B cell (primary cell): ENCODE measurements around the gene OCIAD2. TPM values are rescaled to one million over a fixed set of nuclear protein-coding genes. Genes with fewer than 3 reads are reported as not detected.

ENCODE experiments used
- ATAC-seq: fragments of 200-7000 bp; cut with Tn5 transposase; one replicate; pipeline ENCODE4 v1.10.0; 2021; ENCODE audit warnings: low read depth, mild to moderate bottlenecking, moderate number of reproducible peaks, moderate library complexity
- CTCF ChIA-PET: fragments of 350-600 bp; sonication (Branson Sonifier 250); formaldehyde crosslinking; loops from one replicate; lab custom pipeline; 2021; ENCODE audit warnings: antibody characterized with exemption, inconsistent platforms; lab: Charles Lee
- POLR2A ChIA-PET: fragments of 350-600 bp; sonication (Branson Sonifier 250); formaldehyde crosslinking; loops from one replicate; lab custom pipeline; 2021; ENCODE audit warnings: antibody characterized with exemption; lab: Charles Lee
- DNase-seq: peaks from one replicate; pipeline ENCODE4 v3.0.0; 2013
- H2AFZ ChIP-seq: 2 replicates; pipeline ENCODE4 v1.6.1; 2012; ENCODE audit warnings: mild to moderate bottlenecking, low read depth, low read length; ENCODE audit not compliant: insufficient read depth, poor library complexity, severe bottlenecking
- H3K27ac ChIP-seq, 2 donors: 1 replicate in 1 of 2; 2 replicates in 1 of 2; pipeline ENCODE4 v1.5.1; 2012 to 2013; ENCODE audit warnings: low read length in 2 of 2, mild to moderate bottlenecking in 2 of 2, moderate library complexity in 1 of 2
- H3K27me3 ChIP-seq, 4 experiments: fragments of 200-600 bp in 1 of 4; sonication (generic) in 1 of 4; replicated peaks in 1 of 4; 1 replicate in 2 of 4; 2 replicates in 2 of 4; pipeline versions ENCODE4 v1.6.1 to v1.7.0; 2013 to 2016; ENCODE audit warnings: low read length in 3 of 4, mild to moderate bottlenecking in 2 of 4, mixed read lengths in 1 of 4, moderate library complexity in 1 of 4; ENCODE audit not compliant: insufficient read depth in 4 of 4, control insufficient read depth in 3 of 4; ENCODE audit errors: control extremely low read depth in 1 of 4
- H3K36me3 ChIP-seq, 2 experiments: replicated peaks in 1 of 2; 1 replicate in 1 of 2; 2 replicates in 1 of 2; pipeline versions ENCODE4 v1.6.1 to v1.7.1; 2013; ENCODE audit warnings: low read length in 1 of 2; ENCODE audit not compliant: insufficient read depth in 2 of 2, control insufficient read depth in 1 of 2; ENCODE audit errors: control extremely low read depth in 1 of 2, extremely low read depth in 1 of 2
- H3K4me1 ChIP-seq, 2 donors: fragments of 200-600 bp in 1 of 2; sonication (generic) in 1 of 2; 1 replicate in 1 of 2; 2 replicates in 1 of 2; pipeline versions ENCODE4 v1.5.1 to v1.6.1; 2013 to 2017; ENCODE audit warnings: low read length in 2 of 2; ENCODE audit not compliant: control insufficient read depth in 2 of 2, insufficient read depth in 2 of 2
- H3K4me2 ChIP-seq: replicated peaks from 2 replicates; pipeline ENCODE3; 2012; ENCODE audit warnings: mild to moderate bottlenecking, low read depth, low read length; ENCODE audit not compliant: poor library complexity, severe bottlenecking
- H3K4me3 ChIP-seq, 5 experiments: fragments of 200-600 bp in 1 of 5; sonication (generic) in 1 of 5; 1 replicate in 3 of 5; 2 replicates in 2 of 5; pipeline versions ENCODE4 v1.5.1 to v1.7.0; 2011 to 2016; ENCODE audit warnings: low read length in 4 of 5, mild to moderate bottlenecking in 4 of 5, low read depth in 2 of 5, control low read depth in 1 of 5, moderate library complexity in 1 of 5; ENCODE audit not compliant: insufficient read depth in 1 of 5; ENCODE audit errors: control extremely low read depth in 1 of 5, extremely low read depth in 1 of 5
- H3K79me2 ChIP-seq: fragments of 200-600 bp; sonication (generic); one replicate; pipeline ENCODE4 v1.6.0; 2016; ENCODE audit warnings: low read length; ENCODE audit not compliant: control insufficient read depth, insufficient read depth
- H3K9ac ChIP-seq: fragments of 200-600 bp; sonication (generic); 2 replicates; pipeline ENCODE4 v1.6.1; 2017; ENCODE audit warnings: mild to moderate bottlenecking, low read length, moderate library complexity
- H3K9me3 ChIP-seq, 3 donors: one replicate each; pipeline versions ENCODE4 v1.6.1 to v1.7.1; 2013; ENCODE audit warnings: low read length in 2 of 3; ENCODE audit not compliant: control insufficient read depth in 2 of 3, insufficient read depth in 1 of 3; ENCODE audit errors: control extremely low read depth in 1 of 3
- H4K20me1 ChIP-seq: 2 replicates; pipeline ENCODE4 v1.6.0; 2012; ENCODE audit warnings: mild to moderate bottlenecking, low read length; ENCODE audit not compliant: insufficient read depth, control insufficient read depth, poor library complexity, severe bottlenecking
- H3K27ac Mint-ChIP-seq: one replicate; pipeline ENCODE4 v1.8.0; 2021; ENCODE audit warnings: mixed read lengths
- H3K27me3 Mint-ChIP-seq: one replicate; pipeline ENCODE4 v1.8.0; 2021; ENCODE audit warnings: mixed read lengths
- H3K4me1 Mint-ChIP-seq: one replicate; pipeline ENCODE4 v1.8.0; 2021; ENCODE audit warnings: mixed read lengths
- H3K4me3 Mint-ChIP-seq: one replicate; pipeline ENCODE4 v1.8.0; 2021; ENCODE audit warnings: mixed read lengths
- H3K9me3 Mint-ChIP-seq: one replicate; pipeline ENCODE4 v1.8.0; 2022; ENCODE audit warnings: mixed read lengths; ENCODE audit not compliant: insufficient read depth
- CTCF ChIP-seq: fragments of 200-600 bp; IDR thresholded peaks from one replicate; pipeline ENCODE4 v1.8.0; 2022; ENCODE audit warnings: antibody characterized with exemption, mild to moderate bottlenecking
- EZH2 ChIP-seq: IDR thresholded peaks from 2 replicates; pipeline ENCODE4 v1.6.1; 2012; ENCODE audit warnings: borderline replicate concordance, low read depth, mild to moderate bottlenecking, moderate library complexity, low read length; ENCODE audit not compliant: insufficient read depth, poor library complexity, severe bottlenecking
- WGBS: methylation state at CpG from one replicate; pipeline ENCODE4 v1.1.5; 2013; ENCODE audit warnings: missing lambda C conversion rate; ENCODE audit not compliant: insufficient coverage; 5-methylcytosine and 5-hydroxymethylcytosine counted together
- intact Hi-C: fragments of 100-400 bp; cut with micrococcal nuclease; formaldehyde crosslinking; loops from one replicate; pipeline ENCODE4 v1.10.0; 2022
- polyA plus RNA-seq: library from polyadenylated mRNA; depleted of rRNA; stranded (reverse); fragments of >200 nt; gene quantifications from 2 replicates; pipeline ENCODE4 v1.2.3, GENCODE V29; 2012
- total RNA-seq, 2 donors: library from RNA; stranded (reverse); fragments of 120-200 nt in 1 of 2; gene quantifications; 1 replicate in 1 of 2; 2 replicates in 1 of 2; pipeline versions ENCODE4 v1.2.3 to v1.2.4, GENCODE V29; 2013 to 2022

OCIAD2 gene
- total and polyA plus RNA-seq, 2 donors (not counting 1 experiment from before 2014, with no cell fraction given) = 39.3 to 47.9 TPM

- no peak overlapping the region for H3K4me2 ChIP-seq
- H3K27me3 ChIP-seq = no peaks in the 10 kb centered on the region
- WGBS = 83% methylated on average over 1 of the region's 9 CpGs
- H3K4me3 Mint-ChIP-seq = no peak overlapping the region
- no peak overlapping the region for H3K27ac Mint-ChIP-seq
- POLR2A ChIA-PET = no interaction called here
- no peaks in the 10 kb centered on the region for H3K36me3 ChIP-seq
- CTCF ChIA-PET = no interaction called here
- no peak for TF ChIP-seq CTCF
- no peak for TF ChIP-seq EZH2
- H2AFZ ChIP-seq = no peak overlapping the region
- no peak overlapping the region for H3K27ac ChIP-seq
- no peak overlapping the region for H3K9ac ChIP-seq
- no peaks in the 10 kb centered on the region for H3K79me2 ChIP-seq
- H3K4me3 ChIP-seq = no peak overlapping the region
- H3K4me1 ChIP-seq = no peaks in the 10 kb centered on the region
- peaks cover 0 to 3% (median 0%) of the 10 kb centered on the region in 3 donors for H3K9me3 ChIP-seq
- H4K20me1 ChIP-seq = no peaks in the 10 kb centered on the region
- intact Hi-C loops = no loop called here
- ATAC-seq = no peak
- DNase-seq = no peak
- H3K9me3 Mint-ChIP-seq = no peaks in the 10 kb centered on the region
- H3K4me1 Mint-ChIP-seq = no peaks in the 10 kb centered on the region
- H3K27me3 Mint-ChIP-seq = no peaks in the 10 kb centered on the region
These were observed 26.8 kb downstream of the OCIAD2 start for GRCh38 chr4:48879561-48880442.

GRCh38 chr4:48877827-48878535 is 28.6 kb downstream of the OCIAD2 start:
- Mint-ChIP-seq H3K27ac (no peak overlapping the region), H3K9me3 (no peaks in the 10 kb centered on the region), H3K4me1 (no peaks in the 10 kb centered on the region), H3K4me3 (no peak overlapping the region), H3K27me3 (no peaks in the 10 kb centered on the region)
- intact Hi-C loops = no loop called here
- no peak for DNase-seq
- no peak overlapping the region for H3K27ac ChIP-seq
- H2AFZ ChIP-seq = no peak overlapping the region
- no peak for ATAC-seq
- CTCF ChIA-PET = no interaction called here
- H3K4me1 ChIP-seq = no peaks in the 10 kb centered on the region
- H3K9ac ChIP-seq = no peak overlapping the region
- peaks cover 0 to 3% (median 1%) of the 10 kb centered on the region in 3 donors for H3K9me3 ChIP-seq
- H4K20me1 ChIP-seq = no peaks in the 10 kb centered on the region
- no peaks in the 10 kb centered on the region for H3K36me3 ChIP-seq
- H3K27me3 ChIP-seq = no peaks in the 10 kb centered on the region
- H3K79me2 ChIP-seq = no peaks in the 10 kb centered on the region
- POLR2A ChIA-PET = no interaction called here
- H3K4me3 ChIP-seq = no peak overlapping the region
- H3K4me2 ChIP-seq = no peak overlapping the region
- WGBS = no CpG with 5 or more reads among the region's 1 CpG
- TF ChIP-seq CTCF (no peak), EZH2 (no peak)
